ENCODE measurements around the gene ZNRF3.
A peak's percentile ranks its signal among the peaks of the same experiment; 100 is the strongest.
"Not testable (repeated sequence)": the region's sequence is repeated elsewhere in the genome, so short reads cannot be mapped to it uniquely, and the experiment has no call there.

ZNRF3 gene

DNA sequence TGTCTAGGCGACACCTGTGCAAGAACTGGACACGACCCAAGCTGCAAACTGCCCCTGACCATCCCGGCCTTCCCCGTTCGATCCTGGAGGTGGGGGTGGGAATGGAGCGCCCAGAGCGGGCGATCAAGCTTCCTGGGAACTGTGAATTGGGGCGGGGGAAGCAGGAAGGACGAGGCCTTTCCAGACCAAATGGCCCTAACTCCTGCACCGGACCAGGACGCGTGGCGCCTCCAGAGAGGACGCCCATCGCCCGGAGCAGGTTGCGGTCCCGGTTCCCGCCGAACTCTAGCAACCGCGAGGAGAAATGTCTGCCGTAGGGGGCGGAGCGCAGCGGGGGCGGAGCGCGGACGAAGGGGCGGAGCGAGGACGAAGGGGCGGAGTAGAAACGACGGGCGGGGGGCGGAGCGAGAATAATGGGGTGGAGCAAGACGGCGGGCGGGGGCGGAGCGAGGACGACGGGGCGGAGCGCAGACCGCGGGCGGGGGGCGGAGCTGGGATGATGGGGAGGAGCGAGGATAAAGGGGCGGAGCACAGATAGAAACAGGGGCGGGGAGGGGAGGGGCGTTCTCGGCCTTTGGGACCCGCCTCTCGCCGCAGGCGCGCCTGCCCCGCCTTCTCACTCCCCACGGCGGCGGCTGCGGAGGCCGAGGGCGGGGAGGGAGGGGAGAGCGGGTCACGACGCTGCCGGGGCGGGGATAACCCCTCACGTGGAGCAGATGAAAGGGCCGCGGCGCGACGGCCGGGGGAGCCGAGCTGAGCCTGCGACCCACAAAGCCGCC lies at the start of gene ZNRF3:
TSS of gene ZNRF3 (plus strand) at position 695 of the 779 bp plus-strand sequence. CDS start 195 bp downstream, outside the sequence.
- no peak for FAIRE-seq

DNA sequence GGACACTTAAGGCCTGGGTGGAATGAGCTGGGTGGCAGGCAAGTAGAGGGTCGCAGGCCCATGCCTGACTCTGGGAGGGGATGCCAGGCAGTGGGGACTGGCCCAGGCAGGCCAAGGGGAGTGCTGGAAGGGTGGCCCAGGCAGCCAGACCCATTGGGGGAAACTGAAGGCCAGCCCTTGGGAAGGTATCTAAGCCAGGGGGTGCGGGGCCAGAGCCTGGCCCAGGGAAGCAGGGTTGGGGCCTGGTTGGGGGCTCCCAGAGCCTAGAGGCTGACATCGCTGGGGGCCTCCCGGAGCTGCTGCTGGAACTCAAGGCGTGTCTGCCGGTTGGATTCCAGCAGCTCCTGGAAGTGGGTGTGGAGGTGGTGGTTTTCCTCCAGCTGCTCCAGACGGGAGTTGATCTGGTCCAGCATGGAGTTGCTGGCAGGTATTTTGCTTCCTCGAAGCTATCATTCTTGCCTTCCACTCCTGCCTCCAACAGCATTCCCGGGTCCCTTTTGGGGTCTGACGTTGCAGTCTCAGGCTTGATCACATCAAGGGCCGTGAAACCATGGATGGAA lies 47.7 kb upstream of the ZNRF3 start:
- FAIRE-seq = no peak

DNA sequence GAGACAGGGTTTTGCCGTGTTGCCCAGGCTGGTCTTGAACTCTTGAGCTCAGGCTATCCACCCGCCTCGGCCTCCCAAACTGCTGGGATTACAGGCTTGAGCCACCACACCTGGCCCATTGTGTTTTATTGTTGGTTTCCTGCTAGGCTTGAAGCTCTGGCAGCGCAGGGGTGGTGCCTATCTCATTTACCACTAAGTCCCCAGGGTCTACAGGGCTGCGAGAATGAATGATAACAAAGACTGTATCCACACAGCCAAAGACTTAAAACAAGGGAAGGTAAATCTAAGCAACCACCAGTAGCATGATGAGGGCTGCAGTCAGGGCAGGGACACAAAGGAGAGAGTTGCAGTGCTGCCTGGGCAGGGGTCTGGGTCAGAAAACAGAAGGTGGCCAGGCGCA lies 45.7 kb upstream of the ZNRF3 start:
- FAIRE-seq = no peak

GRCh38 chr22:28838971-28839370 lies 44.4 kb upstream of the ZNRF3 start:
- FAIRE-seq = no peak

DNA sequence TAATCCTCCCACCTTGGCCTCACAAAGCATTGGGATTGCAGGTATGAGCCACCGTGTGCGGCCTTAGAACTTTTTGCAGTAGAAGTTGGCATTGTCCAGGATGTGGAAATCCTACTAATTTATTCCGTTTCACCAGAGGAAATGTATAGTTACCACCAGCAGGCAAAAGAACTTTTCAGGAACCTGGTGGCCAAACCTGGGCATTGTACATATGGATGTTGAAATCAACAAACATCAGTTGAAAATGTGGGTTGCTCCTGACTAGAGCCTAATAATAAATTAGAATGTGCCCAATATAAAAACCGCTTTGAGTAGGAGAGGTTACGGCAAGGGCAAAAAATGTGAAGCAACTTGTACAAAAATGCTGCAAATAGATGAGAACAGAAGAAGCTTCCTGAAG lies 42.3 kb upstream of the ZNRF3 start:
- no peak for FAIRE-seq

DNA sequence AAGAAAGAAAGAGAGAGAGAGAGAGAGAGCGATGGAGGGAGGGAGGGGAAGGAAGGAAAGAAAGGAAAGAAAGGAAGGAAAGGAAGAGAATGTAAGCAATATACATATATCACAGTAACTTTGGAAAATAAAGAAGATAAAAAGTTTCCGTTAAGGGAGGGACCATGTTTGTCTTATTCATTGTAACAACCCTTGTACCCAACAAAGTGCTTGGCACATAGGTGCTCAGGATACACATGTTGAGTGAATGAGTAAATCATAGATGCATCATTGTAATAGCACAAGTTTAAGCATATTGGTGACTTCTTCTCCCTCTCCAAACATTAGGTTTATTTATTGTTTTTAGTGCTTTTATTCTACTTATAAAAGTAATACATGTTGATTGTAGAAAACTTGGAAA lies 39.7 kb upstream of the ZNRF3 start:
- FAIRE-seq = no peak

GRCh38 chr22:28844277-28844676 lies 39.1 kb upstream of the ZNRF3 start:
- FAIRE-seq = not testable (repeated sequence)

GRCh38 chr22:28846994-28847393 lies 36.4 kb upstream of the ZNRF3 start:
- FAIRE-seq = no peak

GRCh38 chr22:28855355-28856094 lies 27.8 kb upstream of the ZNRF3 start:
- FAIRE-seq = peak; percentile 76

DNA sequence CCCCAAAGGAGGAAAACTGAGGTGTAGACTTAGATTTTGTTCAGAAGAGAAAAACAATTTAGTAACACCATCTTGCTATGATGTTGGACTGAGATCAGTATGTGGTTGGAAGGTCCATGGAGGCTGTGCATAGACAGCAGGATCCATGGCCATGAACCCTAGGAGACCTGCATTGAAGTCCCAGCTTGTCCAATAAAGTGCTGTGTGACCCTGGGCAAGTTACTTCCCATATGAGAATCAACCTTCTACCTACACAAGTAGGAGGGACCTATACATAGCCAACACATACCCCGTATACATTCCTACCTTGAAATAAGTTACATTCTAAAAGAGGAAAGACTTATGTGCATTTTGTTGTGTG lies 27.3 kb upstream of the ZNRF3 start:
- no peak for FAIRE-seq

DNA sequence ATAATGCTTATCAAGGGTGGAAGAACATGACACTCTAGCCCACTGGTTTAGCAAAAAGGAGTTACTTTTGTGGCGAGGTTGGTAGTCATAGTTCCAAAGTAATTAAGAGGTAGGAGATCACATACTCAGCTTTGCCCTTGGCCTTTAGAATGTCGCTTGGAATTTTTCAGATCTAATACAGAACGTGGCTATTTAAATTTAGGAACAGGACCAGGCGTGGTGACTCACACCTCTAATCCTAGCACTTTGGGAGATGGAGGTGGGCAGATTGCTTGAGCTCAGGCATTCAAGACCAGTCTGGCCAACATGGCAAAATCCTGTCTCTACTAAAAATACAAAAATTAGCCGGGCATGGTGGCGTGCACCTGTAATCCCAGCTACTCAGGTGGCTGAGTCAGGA lies 26.1 kb upstream of the ZNRF3 start:
- FAIRE-seq = no peak

DNA sequence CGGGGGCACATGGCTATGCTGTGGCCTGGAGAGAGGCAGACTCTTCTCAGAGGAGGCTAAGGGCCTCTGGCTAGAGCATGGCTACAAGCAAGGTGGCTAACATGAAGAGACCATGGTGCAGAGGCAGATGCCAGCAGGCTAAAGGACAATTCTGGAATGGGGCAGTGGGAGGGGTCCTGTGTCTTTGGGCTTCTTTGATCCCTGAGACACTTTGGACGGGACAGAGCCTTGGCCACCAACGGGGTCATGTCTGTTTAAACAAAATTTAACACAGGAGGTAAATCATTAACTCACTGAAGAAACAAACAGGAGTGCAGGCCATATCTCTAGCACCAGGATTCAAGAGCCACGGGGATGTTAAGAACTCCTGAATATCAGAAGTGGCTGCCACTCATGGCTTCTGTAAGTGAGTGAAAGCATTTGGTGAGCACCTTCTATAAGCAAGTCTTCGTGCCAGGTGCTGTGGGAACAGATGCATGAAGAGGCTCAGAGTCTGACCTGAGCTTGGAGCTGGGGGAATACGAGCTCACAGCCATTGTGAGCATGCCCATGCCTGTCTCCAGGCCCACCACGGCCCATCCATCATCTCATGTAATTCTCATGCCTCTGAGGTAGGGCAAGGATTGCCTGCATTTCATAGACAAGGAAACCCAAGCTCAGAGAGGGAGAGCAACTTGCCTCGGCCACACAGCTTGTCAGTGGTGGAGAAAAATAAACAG lies 18.3 kb upstream of the ZNRF3 start:
- no peak for FAIRE-seq

- no peak for FAIRE-seq
Measured at GRCh38 chr22:28867191-28867590, 16.2 kb upstream of the ZNRF3 start.

- not testable (repeated sequence) for FAIRE-seq
Measured at GRCh38 chr22:28868389-28868788, 15.0 kb upstream of the ZNRF3 start.

DNA sequence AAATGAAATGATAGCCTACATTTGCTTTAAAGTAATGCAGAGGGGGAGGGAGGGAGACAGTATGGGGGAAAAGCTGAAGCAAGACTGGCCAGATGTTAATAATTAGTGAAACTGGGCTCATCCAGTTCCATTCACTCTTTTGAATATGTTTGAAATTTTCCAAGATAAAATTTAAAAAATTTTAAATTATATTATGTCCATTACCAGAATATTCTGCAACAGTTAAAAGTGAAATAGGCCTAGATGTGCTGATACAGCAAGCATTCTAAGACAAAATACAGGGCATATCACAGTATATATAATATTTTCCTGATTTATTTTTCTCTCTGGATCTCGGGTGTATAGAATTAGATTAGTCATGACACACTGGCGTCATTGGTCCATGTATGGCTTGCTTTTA lies 13.6 kb upstream of the ZNRF3 start:
- no peak for FAIRE-seq

DNA sequence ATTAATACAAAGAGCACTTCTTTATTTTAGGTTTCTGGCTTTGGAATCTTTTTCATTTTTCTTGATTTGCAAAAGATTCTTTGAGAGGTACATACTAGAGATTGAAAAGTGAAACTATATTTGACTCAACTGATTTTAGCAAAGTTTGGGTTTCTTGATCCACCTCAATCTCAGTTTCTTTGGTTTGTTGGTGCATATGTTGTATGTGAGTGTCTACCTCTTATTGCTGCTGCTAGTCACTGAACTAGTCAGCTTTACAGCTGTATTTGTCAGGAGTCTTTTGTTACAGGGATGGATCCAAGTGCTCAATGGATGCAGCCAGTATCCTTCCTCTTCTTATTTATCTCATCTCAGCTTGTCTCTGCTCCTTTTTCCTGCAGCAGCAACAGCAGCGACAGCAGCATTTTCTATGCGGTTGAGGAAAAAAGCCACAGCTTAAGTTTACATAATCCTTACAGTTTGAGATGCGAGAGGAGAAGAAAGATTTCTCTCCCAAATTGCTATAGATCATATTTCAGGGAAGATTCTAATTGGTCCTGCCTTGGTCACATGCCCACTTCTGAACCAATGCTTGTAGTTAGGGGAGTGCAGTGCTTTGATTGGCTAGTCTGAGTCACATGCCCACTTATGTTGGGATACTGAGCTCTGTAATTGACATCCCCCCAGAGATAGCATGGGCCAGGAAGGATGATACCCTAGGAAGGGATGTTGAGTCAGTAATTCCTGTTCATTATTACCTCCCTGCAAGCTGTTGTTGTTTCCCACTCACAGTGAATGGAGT lies 10.0 kb upstream of the ZNRF3 start:
- no peak for FAIRE-seq

- no peak for FAIRE-seq
Measured at GRCh38 chr22:28874061-28874460, 9.3 kb upstream of the ZNRF3 start.

- FAIRE-seq = no peak
Measured at GRCh38 chr22:28874811-28875320, 8.5 kb upstream of the ZNRF3 start.

DNA sequence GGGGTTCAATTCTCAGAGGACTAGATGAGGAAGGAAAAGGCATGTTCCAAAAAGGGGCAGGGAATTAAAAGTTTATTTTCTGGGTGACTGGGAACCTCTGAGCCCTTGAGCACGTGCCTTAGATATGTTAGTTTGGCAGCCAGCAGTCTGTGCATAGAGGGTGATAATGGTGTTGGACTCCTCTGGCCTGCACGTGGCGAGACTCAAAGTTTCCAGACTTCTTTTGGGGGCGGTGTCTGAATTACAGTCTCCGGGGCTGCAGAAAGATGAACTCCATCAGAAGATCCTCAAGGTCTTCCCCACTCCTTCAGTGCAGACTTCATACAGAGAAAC lies 861 bp upstream of the ZNRF3 start:
- FAIRE-seq = no peak

GRCh38 chr22:28883657-28883916 lies 215 bp downstream of the ZNRF3 start:
- no peak for FAIRE-seq

DNA sequence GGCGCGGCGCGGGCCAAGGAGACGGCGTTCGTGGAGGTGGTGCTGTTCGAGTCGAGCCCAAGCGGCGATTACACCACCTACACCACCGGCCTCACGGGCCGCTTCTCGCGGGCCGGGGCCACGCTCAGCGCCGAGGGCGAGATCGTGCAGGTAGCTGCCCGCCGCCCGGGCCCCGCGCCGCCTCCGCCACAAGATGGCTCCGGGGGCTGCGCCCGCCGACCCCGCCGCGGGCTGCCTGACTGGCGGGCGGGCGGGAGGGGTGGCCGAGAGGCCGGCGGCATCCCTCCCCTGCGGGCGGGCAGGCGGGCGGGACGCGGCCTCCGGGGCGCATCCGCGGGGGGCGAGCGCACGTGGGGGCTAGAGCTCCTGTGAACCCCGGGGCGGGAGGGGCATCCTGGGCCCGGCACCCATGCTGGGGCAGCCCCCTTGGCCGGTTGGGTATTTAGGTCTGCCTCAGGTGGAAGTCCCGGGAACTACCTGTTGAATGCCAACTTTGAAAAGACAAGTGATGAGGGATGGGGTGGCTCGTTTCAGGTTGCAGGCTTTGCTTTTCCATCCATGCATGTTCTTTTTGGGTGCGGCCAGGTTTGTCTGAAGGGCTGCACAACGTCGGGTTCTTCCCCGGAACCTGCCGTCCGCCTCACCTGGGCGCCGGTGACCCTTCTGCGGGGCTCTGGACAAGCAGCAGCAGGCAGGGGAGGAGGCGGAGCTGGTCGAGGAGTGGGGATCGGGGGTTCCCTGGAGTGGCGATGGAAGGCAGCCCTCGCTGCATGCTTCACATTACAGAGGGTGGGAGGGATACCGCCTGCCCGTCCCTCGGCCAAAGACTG lies 760 bp downstream of the ZNRF3 start:
- no peak for FAIRE-seq
